ENCODE results near the gene FANCB. TPM values are rescaled to one million over a fixed set of nuclear protein-coding genes. Genes with fewer than 3 reads are reported as not detected.

The FANCB gene
- total and polyA plus RNA-seq, 12 donors = 0.03 to 3.5 (median 0.58) TPM

DNA sequence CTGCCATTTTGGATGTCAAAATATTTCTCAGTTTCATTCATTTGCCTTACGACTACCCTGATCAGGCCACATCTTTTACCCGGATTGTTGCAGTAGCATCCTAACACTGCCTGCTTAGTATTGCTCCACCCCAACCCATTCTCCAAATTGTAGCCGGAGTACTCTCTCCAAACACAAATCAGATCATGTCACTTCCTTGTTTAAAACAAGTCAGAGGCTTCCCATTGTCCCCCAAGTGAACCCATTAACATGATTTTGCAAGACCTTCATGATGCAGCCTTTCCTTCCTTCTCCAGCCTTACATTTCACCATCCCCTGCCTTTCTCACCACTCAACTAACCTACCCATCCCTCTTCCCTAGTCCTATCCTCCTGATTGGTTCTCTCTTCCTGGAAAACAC lies 53.1 kb downstream of the FANCB start:
- Histone ChIP-seq H3K9me3 (replicated peaks in 1 of 3) (no peaks in the 10 kb centered on the region), H3K4me1 (replicated peaks in 1 of 2) (no peaks in the 10 kb centered on the region), H3K27ac (no peak overlapping the region), H3K27me3 (no peaks in the 10 kb centered on the region), H3K4me3 (no peak overlapping the region), H3K36me3 (replicated peaks in 1 of 2) (no peaks in the 10 kb centered on the region)
- TF ChIP-seq, protein P1, sequence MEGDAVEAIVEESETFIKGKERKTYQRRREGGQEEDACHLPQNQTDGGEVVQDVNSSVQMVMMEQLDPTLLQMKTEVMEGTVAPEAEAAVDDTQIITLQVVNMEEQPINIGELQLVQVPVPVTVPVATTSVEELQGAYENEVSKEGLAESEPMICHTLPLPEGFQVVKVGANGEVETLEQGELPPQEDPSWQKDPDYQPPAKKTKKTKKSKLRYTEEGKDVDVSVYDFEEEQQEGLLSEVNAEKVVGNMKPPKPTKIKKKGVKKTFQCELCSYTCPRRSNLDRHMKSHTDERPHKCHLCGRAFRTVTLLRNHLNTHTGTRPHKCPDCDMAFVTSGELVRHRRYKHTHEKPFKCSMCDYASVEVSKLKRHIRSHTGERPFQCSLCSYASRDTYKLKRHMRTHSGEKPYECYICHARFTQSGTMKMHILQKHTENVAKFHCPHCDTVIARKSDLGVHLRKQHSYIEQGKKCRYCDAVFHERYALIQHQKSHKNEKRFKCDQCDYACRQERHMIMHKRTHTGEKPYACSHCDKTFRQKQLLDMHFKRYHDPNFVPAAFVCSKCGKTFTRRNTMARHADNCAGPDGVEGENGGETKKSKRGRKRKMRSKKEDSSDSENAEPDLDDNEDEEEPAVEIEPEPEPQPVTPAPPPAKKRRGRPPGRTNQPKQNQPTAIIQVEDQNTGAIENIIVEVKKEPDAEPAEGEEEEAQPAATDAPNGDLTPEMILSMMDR (IDR thresholded peaks at IDR 0.05) = no peak
- no peak for TF ChIP-seq POLR2A (IDR thresholded peaks at IDR 0.05)
- no peak for DNase-seq
- WGBS, 4 donors = 82 to 90% (median 86%) methylated on average over 3 of the region's 3 CpGs
- intact Hi-C loops (cut with DNase I) = no loop called here

DNA sequence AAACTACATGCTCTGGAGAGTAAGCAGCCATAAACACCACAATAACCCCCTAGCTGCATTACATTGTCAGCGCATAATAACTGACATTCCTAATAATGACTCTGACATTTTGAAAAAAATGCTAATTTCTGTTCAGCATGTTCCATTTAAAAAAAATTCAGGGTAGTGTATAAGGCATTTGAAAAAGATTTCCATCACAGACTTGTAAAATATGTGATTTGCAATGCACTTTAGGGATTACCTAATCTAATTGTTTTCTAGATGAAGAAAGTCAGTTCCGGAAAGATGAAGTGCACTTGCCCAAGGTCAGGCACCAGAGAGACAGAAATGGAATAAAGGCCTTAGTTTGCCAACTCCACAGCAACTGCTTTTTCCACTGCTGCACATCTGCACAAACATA lies 55.3 kb downstream of the FANCB start:
- WGBS, 4 donors = 58 to 68% (median 61%) methylated on average over 2 of the region's 2 CpGs
- Histone ChIP-seq H3K4me3 (no peak overlapping the region), H3K36me3 (replicated peaks in 1 of 2) (no peaks in the 10 kb centered on the region), H3K9me3 (replicated peaks in 1 of 3) (no peaks in the 10 kb centered on the region), H3K27me3 (no peaks in the 10 kb centered on the region), H3K4me1 (replicated peaks in 1 of 2) (no peaks in the 10 kb centered on the region), H3K27ac (no peak overlapping the region)
- DNase-seq = peak in 1 of 7 donors; percentile 6
- intact Hi-C loops (cut with DNase I) = no loop called here
- TF ChIP-seq, protein P1 (IDR thresholded peaks at IDR 0.05) = no peak

DNA sequence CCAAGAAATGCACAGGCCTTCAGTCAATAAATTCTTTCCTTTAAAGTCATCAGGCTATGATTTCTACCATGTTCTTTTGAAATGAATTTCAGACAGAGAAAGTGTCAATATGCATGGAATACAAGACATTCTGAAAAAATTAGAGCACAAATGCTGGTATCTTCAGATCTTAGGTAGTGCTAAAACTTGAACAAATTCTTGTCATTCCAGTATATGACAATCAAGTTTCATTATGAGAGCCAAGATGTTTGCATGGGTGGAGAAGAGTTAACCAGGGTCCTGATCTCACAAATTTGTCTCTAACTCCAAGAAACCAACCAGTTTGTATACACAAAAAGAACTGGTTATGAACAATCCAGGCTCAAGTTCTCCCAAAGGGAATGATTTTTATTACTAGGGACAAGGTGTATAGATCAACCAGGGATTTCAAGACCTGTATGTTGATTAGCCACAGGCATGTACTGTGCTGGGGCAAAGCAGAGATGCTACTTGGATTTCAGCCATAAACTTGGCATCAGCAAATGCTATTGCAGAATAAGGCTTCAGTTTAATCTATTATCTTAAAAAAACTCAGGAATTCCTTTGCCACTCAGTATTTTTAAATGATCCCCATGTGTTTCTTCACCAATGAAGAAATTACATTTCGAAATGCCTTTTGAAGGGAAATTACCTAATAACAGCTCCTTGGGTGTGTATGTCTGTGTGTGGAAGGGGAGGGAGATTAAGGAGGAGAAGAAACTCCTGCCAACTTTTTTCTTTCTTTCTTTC lies 69.7 kb downstream of the FANCB start:
- Histone ChIP-seq H3K9me3 (replicated peaks in 1 of 3) (no peaks in the 10 kb centered on the region), H3K27ac (no peak overlapping the region), H3K27me3 (no peaks in the 10 kb centered on the region), H3K4me1 (replicated peaks in 1 of 2) (no peaks in the 10 kb centered on the region), H3K36me3 (replicated peaks in 1 of 2) (no peaks in the 10 kb centered on the region), H3K4me3 (no peak overlapping the region)
- DNase-seq = no peak
- TF ChIP-seq, protein P1 (IDR thresholded peaks at IDR 0.05) = no peak
- TF ChIP-seq POLR2A (IDR thresholded peaks at IDR 0.05) = no peak
- intact Hi-C loops (cut with DNase I) = no loop called here
- 68 to 93% (median 78%) methylated on average over 1 of the region's 1 CpG for WGBS, 4 donors

DNA sequence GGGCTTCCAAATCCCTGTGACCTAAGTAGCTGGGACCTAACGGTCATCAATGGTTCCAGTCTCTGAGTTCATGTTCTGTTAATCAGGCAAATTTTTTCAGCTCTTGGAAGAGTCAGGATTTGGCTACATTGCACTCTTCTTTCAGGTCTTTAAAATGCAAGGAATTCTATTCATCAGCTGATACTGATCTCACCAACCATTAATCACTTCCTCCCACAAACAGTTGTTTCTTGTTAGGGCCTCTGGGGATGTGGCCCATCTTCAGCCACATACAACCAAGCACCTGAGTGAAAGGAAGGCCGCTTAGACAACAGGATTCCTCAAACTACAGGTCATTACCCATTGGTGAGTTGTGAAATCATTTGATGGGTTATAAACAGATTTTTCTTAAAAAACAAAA lies 71.7 kb downstream of the FANCB start:
- no peak overlapping the region for H3K27ac ChIP-seq
- H3K27me3 ChIP-seq = no peaks in the 10 kb centered on the region
- TF ChIP-seq, protein P1 (IDR thresholded peaks at IDR 0.05) = no peak
- H3K9me3 ChIP-seq (replicated peaks in 1 of 3) = no peaks in the 10 kb centered on the region
- intact Hi-C loops (cut with DNase I) = no loop called here
- no peak for DNase-seq
- no peaks in the 10 kb centered on the region for H3K4me1 ChIP-seq (replicated peaks in 1 of 2)
- H3K4me3 ChIP-seq = no peak overlapping the region
- WGBS, 4 donors = 67 to 76% (median 73%) methylated on average over 1 to 2 of the region's 2 CpGs
- H3K36me3 ChIP-seq (replicated peaks in 1 of 2) = no peaks in the 10 kb centered on the region

All from adrenal gland (tissue), 12 donors.